Fibroblast of lung (primary cell): ENCODE data around the gene DEFB129. TPM values are rescaled to one million over a fixed set of nuclear protein-coding genes. Genes with fewer than 3 reads are reported as not detected.
A peak's percentile ranks its signal among the peaks of the same experiment; 100 is the strongest.

Source experiments
- DNase-seq, 2 donors: peaks; one replicate each; pipeline versions ENCODE4 v3.0.0 to v3.0.0-alpha.2; 2010; ENCODE audit warnings: low read depth in 2 of 2
- H2AFZ ChIP-seq: 2 replicates; pipeline ENCODE4 v1.5.1; 2012; ENCODE audit warnings: low read length, control low read depth, inconsistent platforms
- H3K27ac ChIP-seq: 2 replicates; pipeline ENCODE4 v1.5.1; 2011; ENCODE audit warnings: low read length, control low read depth; ENCODE audit not compliant: insufficient read depth
- H3K27me3 ChIP-seq: 2 replicates; pipeline ENCODE4 v1.5.1; 2011; ENCODE audit warnings: mild to moderate bottlenecking, low read length; ENCODE audit not compliant: control insufficient read depth, insufficient read depth
- H3K36me3 ChIP-seq: 2 replicates; pipeline ENCODE4 v1.5.1; 2011; ENCODE audit warnings: low read length; ENCODE audit not compliant: control insufficient read depth, insufficient read depth
- H3K4me1 ChIP-seq: 2 replicates; pipeline ENCODE4 v1.5.1; 2011; ENCODE audit warnings: low read length; ENCODE audit not compliant: control insufficient read depth, insufficient read depth; ENCODE audit errors: extremely low read depth
- H3K4me2 ChIP-seq: 2 replicates; pipeline ENCODE4 v1.5.1; 2011; ENCODE audit warnings: low read length, control low read depth; ENCODE audit not compliant: insufficient read depth; ENCODE audit errors: extremely low read depth
- H3K4me3 ChIP-seq, 4 experiments: fragments of 200-600 bp in 1 of 4; sonication (generic) in 1 of 4; replicated peaks in 1 of 4; 2 replicates each; pipeline ENCODE4 v1.5.1; 2011 to 2016; ENCODE audit warnings: low read length in 4 of 4, low read depth in 3 of 4, mild to moderate bottlenecking in 3 of 4, control low read depth in 2 of 4, inconsistent platforms in 1 of 4, mixed read lengths in 1 of 4; ENCODE audit not compliant: insufficient read depth in 1 of 4; ENCODE audit errors: control extremely low read depth in 1 of 4
- H3K79me2 ChIP-seq: 2 replicates; pipeline ENCODE4 v1.5.1; 2012; ENCODE audit warnings: mild to moderate bottlenecking, low read length, inconsistent platforms; ENCODE audit not compliant: control insufficient read depth, insufficient read depth
- H3K9ac ChIP-seq: 2 replicates; pipeline ENCODE4 v1.5.1; 2011; ENCODE audit warnings: mild to moderate bottlenecking, low read length, control low read depth; ENCODE audit not compliant: insufficient read depth
- H3K9me3 ChIP-seq: 2 replicates; pipeline ENCODE4 v1.5.1; 2012; ENCODE audit warnings: low read depth, low read length; ENCODE audit not compliant: control insufficient read depth, insufficient read depth
- H4K20me1 ChIP-seq: 2 replicates; pipeline ENCODE4 v1.5.1; 2011; ENCODE audit warnings: low read length; ENCODE audit not compliant: control insufficient read depth, insufficient read depth; ENCODE audit errors: extremely low read depth
- EZH2 ChIP-seq: IDR thresholded peaks from 2 replicates; pipeline ENCODE4 v1.5.1; 2012; ENCODE audit warnings: low read length, control low read depth, mild to moderate bottlenecking; ENCODE audit errors: missing control alignments
- polyA plus RNA-seq, 2 donors: library from polyadenylated mRNA; depleted of rRNA in 1 of 2; stranded (reverse) in 1 of 2; unstranded in 1 of 2; fragments of >200 nt; gene quantifications; 2 replicates each; pipeline ENCODE4 v1.2.1, GENCODE V29; 2011 to 2012; ENCODE audit warnings: missing spikeins in 1 of 2
- total RNA-seq: library from RNA; depleted of rRNA; stranded (reverse); fragments of >200 nt; gene quantifications from 2 replicates; pipeline ENCODE4 v1.2.1, GENCODE V29; 2014
- TF ChIP-seq, protein P1 (sequence below), 2 donors: IDR thresholded peaks in 1 of 2; conservative IDR thresholded peaks in 1 of 2; 1 replicate in 1 of 2; 2 replicates in 1 of 2; pipeline ENCODE4 v1.5.1; 2011 to 2012; ENCODE audit warnings: low read length in 2 of 2, control low read depth in 1 of 2, inconsistent platforms in 1 of 2, low read depth in 1 of 2, mild to moderate bottlenecking in 1 of 2

The DEFB129 gene
- total and polyA plus RNA-seq, 2 donors (not counting 1 experiment from before 2014, with no cell fraction given), result not detected

GRCh38 chr20:215796-216195 is 11.3 kb upstream of the DEFB129 start:
- H3K4me2 ChIP-seq, result no peak overlapping the region
- H3K9me3 ChIP-seq, result no peaks in the 10 kb centered on the region
- no peaks in the 10 kb centered on the region for H3K27me3 ChIP-seq
- no peak overlapping the region for H3K27ac ChIP-seq
- H4K20me1 ChIP-seq, result no peaks in the 10 kb centered on the region
- H3K79me2 ChIP-seq, result no peaks in the 10 kb centered on the region
- H2AFZ ChIP-seq, result no peak overlapping the region
- TF ChIP-seq, protein P1, sequence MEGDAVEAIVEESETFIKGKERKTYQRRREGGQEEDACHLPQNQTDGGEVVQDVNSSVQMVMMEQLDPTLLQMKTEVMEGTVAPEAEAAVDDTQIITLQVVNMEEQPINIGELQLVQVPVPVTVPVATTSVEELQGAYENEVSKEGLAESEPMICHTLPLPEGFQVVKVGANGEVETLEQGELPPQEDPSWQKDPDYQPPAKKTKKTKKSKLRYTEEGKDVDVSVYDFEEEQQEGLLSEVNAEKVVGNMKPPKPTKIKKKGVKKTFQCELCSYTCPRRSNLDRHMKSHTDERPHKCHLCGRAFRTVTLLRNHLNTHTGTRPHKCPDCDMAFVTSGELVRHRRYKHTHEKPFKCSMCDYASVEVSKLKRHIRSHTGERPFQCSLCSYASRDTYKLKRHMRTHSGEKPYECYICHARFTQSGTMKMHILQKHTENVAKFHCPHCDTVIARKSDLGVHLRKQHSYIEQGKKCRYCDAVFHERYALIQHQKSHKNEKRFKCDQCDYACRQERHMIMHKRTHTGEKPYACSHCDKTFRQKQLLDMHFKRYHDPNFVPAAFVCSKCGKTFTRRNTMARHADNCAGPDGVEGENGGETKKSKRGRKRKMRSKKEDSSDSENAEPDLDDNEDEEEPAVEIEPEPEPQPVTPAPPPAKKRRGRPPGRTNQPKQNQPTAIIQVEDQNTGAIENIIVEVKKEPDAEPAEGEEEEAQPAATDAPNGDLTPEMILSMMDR (conservative IDR thresholded peaks at IDR 0.05 in 1 of 2, IDR thresholded peaks at IDR 0.05 in 1 of 2; ENCODE audit: low read depth in 1 of 2, low read length in 2 of 2), result no peak
- TF ChIP-seq EZH2, result no peak
- H3K36me3 ChIP-seq, result no peaks in the 10 kb centered on the region
- no peaks in the 10 kb centered on the region for H3K4me1 ChIP-seq
- no peak overlapping the region for H3K4me3 ChIP-seq
- no peak for DNase-seq
- no peak overlapping the region for H3K9ac ChIP-seq

- H3K4me3 ChIP-seq, result no peak overlapping the region
- TF ChIP-seq EZH2, result no peak
- TF ChIP-seq, protein P1 (conservative IDR thresholded peaks at IDR 0.05 in 1 of 2, IDR thresholded peaks at IDR 0.05 in 1 of 2; ENCODE audit: low read depth in 1 of 2, low read length in 2 of 2), result no peak
- H3K9me3 ChIP-seq, result no peaks in the 10 kb centered on the region
- H2AFZ ChIP-seq, result no peak overlapping the region
- no peaks in the 10 kb centered on the region for H3K79me2 ChIP-seq
- H3K27me3 ChIP-seq, result no peaks in the 10 kb centered on the region
- no peaks in the 10 kb centered on the region for H3K4me1 ChIP-seq
- DNase-seq, result no peak
- no peak overlapping the region for H3K9ac ChIP-seq
- no peak overlapping the region for H3K4me2 ChIP-seq
- H4K20me1 ChIP-seq, result no peaks in the 10 kb centered on the region
- no peak overlapping the region for H3K27ac ChIP-seq
- no peaks in the 10 kb centered on the region for H3K36me3 ChIP-seq
These were observed 9.8 kb upstream of the DEFB129 start for GRCh38 chr20:217266-217665.

GRCh38 chr20:219290-220115 is 7.6 kb upstream of the DEFB129 start:
- no peaks in the 10 kb centered on the region for H3K79me2 ChIP-seq
- DNase-seq, result peak; percentile 0 to 22
- no peak overlapping the region for H3K4me3 ChIP-seq
- TF ChIP-seq, protein P1 (conservative IDR thresholded peaks at IDR 0.05 in 1 of 2, IDR thresholded peaks at IDR 0.05 in 1 of 2; ENCODE audit: low read depth in 1 of 2, low read length in 2 of 2), result peak; percentile 28 to 33
- no peak for TF ChIP-seq EZH2
- H3K9me3 ChIP-seq, result no peaks in the 10 kb centered on the region
- no peaks in the 10 kb centered on the region for H4K20me1 ChIP-seq
- H3K9ac ChIP-seq, result no peak overlapping the region
- H3K4me1 ChIP-seq, result no peaks in the 10 kb centered on the region
- H3K36me3 ChIP-seq, result no peaks in the 10 kb centered on the region
- H3K27ac ChIP-seq, result no peak overlapping the region
- H3K4me2 ChIP-seq, result no peak overlapping the region
- no peaks in the 10 kb centered on the region for H3K27me3 ChIP-seq
- H2AFZ ChIP-seq, result no peak overlapping the region
